IMR-90 (cell line): ENCODE results near the gene CMIP. TPM values are rescaled to one million over a fixed set of nuclear protein-coding genes. Genes with fewer than 3 reads are reported as not detected.

Source experiments
- ATAC-seq: fragments of 200-7000 bp; cut with Tn5 transposase; 2 replicates; pipeline ENCODE4 v1.9.1; 2020; ENCODE audit warnings: low read depth, mild to moderate bottlenecking, moderate library complexity
- BruUV-seq: library from RNA; stranded (reverse); fragments of 400-500 nt; replicated peaks from 2 replicates; lab custom pipeline; 2021; lab: Mats Ljungman, UMichigan
- CTCF ChIA-PET: fragments of 300-600 bp; formaldehyde crosslinking; extraction: SDS; loops from one replicate; lab custom pipeline; 2021; ENCODE audit warnings: antibody characterized with exemption; lab: Yijun Ruan, JAX
- POLR2A ChIA-PET: fragments of 300-600 bp; sonication (Branson Sonifier 250); formaldehyde crosslinking; loops from one replicate; lab custom pipeline; 2022; ENCODE audit warnings: antibody characterized with exemption; ENCODE audit not compliant: unreplicated experiment; lab: Charles Lee
- DNase-seq: peaks from one replicate; pipeline ENCODE4 v3.0.0; 2013
- H2AFZ ChIP-seq: replicated peaks from 2 replicates; pipeline ENCODE3; 2013; ENCODE audit warnings: low read length, mild to moderate bottlenecking; ENCODE audit not compliant: poor library complexity
- H2AK5ac ChIP-seq: 2 replicates; pipeline ENCODE4 v1.6.1; 2013; ENCODE audit warnings: low read depth, low read length, inconsistent platforms
- H2AK9ac ChIP-seq: replicated peaks from 2 replicates; pipeline ENCODE3; 2013; ENCODE audit warnings: mild to moderate bottlenecking, low read depth, low read length, moderate library complexity; ENCODE audit not compliant: poor library complexity
- H2BK120ac ChIP-seq: 2 replicates; pipeline ENCODE4 v1.6.1; 2013; ENCODE audit warnings: low read depth, low read length, inconsistent platforms
- H2BK15ac ChIP-seq: 3 replicates; pipeline ENCODE4 v1.6.1; 2013; ENCODE audit warnings: low read depth, low read length, inconsistent platforms
- H2BK20ac ChIP-seq: 2 replicates; pipeline ENCODE4 v1.6.1; 2013; ENCODE audit warnings: low read depth, mild to moderate bottlenecking, inconsistent platforms, low read length, moderate library complexity
- H2BK5ac ChIP-seq: 2 replicates; pipeline ENCODE4 v1.6.1; 2013; ENCODE audit warnings: mild to moderate bottlenecking, low read depth, low read length, inconsistent platforms; ENCODE audit not compliant: poor library complexity, severe bottlenecking
- H3K14ac ChIP-seq: replicated peaks from 2 replicates; pipeline ENCODE4 v1.6.1; 2013; ENCODE audit warnings: low read depth, low read length, inconsistent platforms
- H3K18ac ChIP-seq: 2 replicates; pipeline ENCODE4 v1.6.1; 2013; ENCODE audit warnings: low read depth, low read length, control low read depth
- H3K23ac ChIP-seq: 2 replicates; pipeline ENCODE4 v1.6.1; 2013; ENCODE audit warnings: low read depth, low read length, inconsistent platforms
- H3K27ac ChIP-seq: 2 replicates; pipeline ENCODE4 v1.5.1; 2013; ENCODE audit warnings: mild to moderate bottlenecking, control low read depth, low read length; ENCODE audit not compliant: insufficient read depth
- H3K27me3 ChIP-seq: 2 replicates; pipeline ENCODE4 v1.6.1; 2013; ENCODE audit warnings: low read length; ENCODE audit not compliant: control insufficient read depth, insufficient read depth
- H3K36me3 ChIP-seq: 2 replicates; pipeline ENCODE4 v1.6.1; 2013; ENCODE audit warnings: low read length, mixed read lengths; ENCODE audit not compliant: control insufficient read depth, insufficient read depth
- H3K4ac ChIP-seq: 2 replicates; pipeline ENCODE4 v1.6.1; 2013; ENCODE audit warnings: low read depth, low read length, inconsistent platforms
- H3K4me1 ChIP-seq: 2 replicates; pipeline ENCODE4 v1.6.1; 2013; ENCODE audit warnings: low read length, mixed read lengths; ENCODE audit not compliant: control insufficient read depth, insufficient read depth
- H3K4me2 ChIP-seq: 2 replicates; pipeline ENCODE4 v1.6.1; 2013; ENCODE audit warnings: low read depth, mild to moderate bottlenecking, control low read depth, low read length, moderate library complexity
- H3K4me3 ChIP-seq: 2 replicates; pipeline ENCODE4 v1.5.1; 2013; ENCODE audit warnings: low read depth, mild to moderate bottlenecking, control low read depth, low read length, moderate library complexity; ENCODE audit not compliant: insufficient read depth
- H3K56ac ChIP-seq: 2 replicates; pipeline ENCODE4 v1.6.1; 2013; ENCODE audit warnings: low read length, inconsistent platforms; ENCODE audit not compliant: insufficient read depth; ENCODE audit errors: extremely low read depth
- H3K79me1 ChIP-seq, 2 experiments: 2 replicates each; pipeline ENCODE4 v1.6.1; 2013; ENCODE audit warnings: low read length in 2 of 2, inconsistent platforms in 1 of 2, low read depth in 1 of 2
- H3K9ac ChIP-seq: 2 replicates; pipeline ENCODE4 v1.6.1; 2013; ENCODE audit warnings: low read depth, low read length, control low read depth
- H3K9me1 ChIP-seq: 2 replicates; pipeline ENCODE4 v1.6.1; 2013; ENCODE audit warnings: low read length, inconsistent platforms; ENCODE audit not compliant: insufficient read depth
- H3K9me3 ChIP-seq: 2 replicates; pipeline ENCODE4 v1.6.1; 2013; ENCODE audit warnings: low read length; ENCODE audit not compliant: control insufficient read depth, insufficient read depth
- H4K20me1 ChIP-seq: 2 replicates; pipeline ENCODE4 v1.6.1; 2013; ENCODE audit warnings: low read length, inconsistent platforms; ENCODE audit not compliant: insufficient read depth
- H4K5ac ChIP-seq: 2 replicates; pipeline ENCODE4 v1.6.1; 2013; ENCODE audit warnings: mild to moderate bottlenecking, low read depth, low read length, control low read depth
- H4K8ac ChIP-seq, 2 experiments: 2 replicates each; pipeline ENCODE4 v1.6.1; 2013; ENCODE audit warnings: low read depth in 2 of 2, low read length in 2 of 2, control low read depth in 1 of 2, inconsistent platforms in 1 of 2
- H4K91ac ChIP-seq: 2 replicates; pipeline ENCODE4 v1.6.1; 2013; ENCODE audit warnings: low read depth, low read length, inconsistent platforms; ENCODE audit not compliant: insufficient read depth
- BHLHE40 ChIP-seq: fragments of 150-350 bp; IDR thresholded peaks from 2 replicates; pipeline ENCODE4 v1.6.1; 2016; ENCODE audit warnings: mild to moderate bottlenecking, low read depth, low read length
- ELK1 ChIP-seq: fragments of 150-350 bp; IDR thresholded peaks from 2 replicates; pipeline ENCODE4 v1.6.1; 2016; ENCODE audit warnings: low read depth, mild to moderate bottlenecking, low read length, moderate library complexity, borderline replicate concordance
- FOS ChIP-seq: fragments of 150-350 bp; IDR thresholded peaks from 2 replicates; pipeline ENCODE4 v1.6.1; 2016; ENCODE audit warnings: low read depth, low read length
- NFE2L2 ChIP-seq: fragments of 150-350 bp; IDR thresholded peaks from 2 replicates; pipeline ENCODE4 v1.6.1; 2016; ENCODE audit warnings: low read depth, mild to moderate bottlenecking, low read length
- RCOR1 ChIP-seq: IDR thresholded peaks from 2 replicates; pipeline ENCODE4 v1.6.1; 2012; ENCODE audit warnings: mild to moderate bottlenecking, low read length, improper control_type of control experiment; ENCODE audit not compliant: insufficient replicate concordance
- RFX5 ChIP-seq: IDR thresholded peaks from 2 replicates; pipeline ENCODE4 v1.8.0; 2012; ENCODE audit warnings: low read depth, mild to moderate bottlenecking, low read length, moderate library complexity
- SMC3 ChIP-seq: fragments of 150-350 bp; IDR thresholded peaks from 2 replicates; pipeline ENCODE4 v1.6.1; 2016; ENCODE audit warnings: low read depth, mild to moderate bottlenecking, antibody characterized with exemption, low read length, moderate library complexity
- USF2 ChIP-seq: fragments of 150-350 bp; IDR thresholded peaks from 2 replicates; pipeline ENCODE4 v1.6.1; 2017; ENCODE audit warnings: mild to moderate bottlenecking, antibody characterized with exemption, low read length, low read depth
- WGBS, 2 experiments: methylation state at CpG; one replicate each; pipeline versions ENCODE4 v1.1.5 to v1.1.7; 2013; ENCODE audit warnings: missing lambda C conversion rate in 2 of 2; ENCODE audit not compliant: insufficient read length in 1 of 2; ENCODE audit errors: extremely low coverage in 2 of 2; 5-methylcytosine and 5-hydroxymethylcytosine counted together
- dilution Hi-C: fragments of 300-500 bp; cut with HindIII; formaldehyde crosslinking; loops from one replicate; pipeline ENCODE4 v1.14.3; 2018; ENCODE audit warnings: low sequenced_read_pairs; ENCODE audit not compliant: unreplicated experiment
- in situ Hi-C: fragments of 300-500 bp; cut with MboI; formaldehyde crosslinking; loops from 3 replicates; pipeline ENCODE4 v1.14.3; 2019; ENCODE audit warnings: low sequenced_read_pairs, inconsistent platforms, mixed read lengths
- intact Hi-C: fragments of 100-400 bp; cut with micrococcal nuclease; formaldehyde crosslinking; loops from 2 replicates; pipeline ENCODE4 v1.10.0; 2022
- polyA plus RNA-seq, 3 experiments: library from polyadenylated mRNA; depleted of rRNA; stranded (reverse); fragments of >200 nt; gene quantifications; 2 replicates each; pipeline ENCODE4 v1.2.3, GENCODE V29; 2012; ENCODE audit warnings: low replicate concordance in 1 of 3
- total RNA-seq: library from RNA; depleted of rRNA; stranded (reverse); fragments of >200 nt; gene quantifications from 2 replicates; pipeline ENCODE4 v1.2.3, GENCODE V29; 2012

The CMIP gene
- total and polyA plus RNA-seq, 2 of the 4 experiments (the other 2 are of a cell fraction), result 3.2 to 11.6 TPM

- Histone ChIP-seq H3K23ac (peak overlapping the region; percentile 40; the same call in 1 of the 2 replicates), H3K56ac (no peak overlapping the region), H3K4me2 (no peak overlapping the region; the same call in 1 of the 2 replicates), H2BK120ac (no peak overlapping the region), H2AK9ac (peak overlapping the region; percentile 47), H2BK20ac (no peak overlapping the region; the same call in 1 of the 2 replicates), H3K36me3 (peaks cover 9% of the 10 kb centered on the region; the same call in 1 of the 2 replicates), H4K5ac (no peak overlapping the region), H3K4ac (no peak overlapping the region), H3K4me3 (no peak overlapping the region), H3K9me3 (peaks cover under 1% of the 10 kb centered on the region), H3K18ac (no peak overlapping the region; the same call in 1 of the 2 replicates), H2BK15ac (no peak overlapping the region), H3K9me1 (peaks cover 8% of the 10 kb centered on the region), H3K14ac (no peak overlapping the region), H3K27ac (0 out of 2 replicates have a peak overlapping the region, but pooled peaks have one; percentile 3), H2AFZ (peak overlapping the region; percentile 14), H3K27me3 (no peaks in the 10 kb centered on the region), H4K20me1 (peaks cover 36% of the 10 kb centered on the region), H2AK5ac (no peak overlapping the region), H4K91ac (no peak overlapping the region), H2BK5ac (no peak overlapping the region), H3K79me1 (peaks cover 20 to 36% of the 10 kb centered on the region in 2 experiments), H3K9ac (no peak overlapping the region), H3K4me1 (peaks cover 17% of the 10 kb centered on the region), H4K8ac (no peak overlapping the region)
- intact Hi-C loops, result no loop called here
- TF ChIP-seq BHLHE40, result no peak
- TF ChIP-seq USF2, result no peak
- no peak for TF ChIP-seq RFX5
- TF ChIP-seq SMC3, result no peak
- no peak for TF ChIP-seq RCOR1
- TF ChIP-seq ELK1, result no peak
- TF ChIP-seq FOS, result no peak
- no peak for TF ChIP-seq NFE2L2
- DNase-seq, result no peak
- no CpG with 5 or more reads among the region's 19 CpGs for WGBS, 2 experiments
- peak; percentile 19; the same call in 1 of the 2 replicates for ATAC-seq
- dilution Hi-C loops, result no loop called here
- no TSS peak for BruUV-seq
- POLR2A ChIA-PET, result no interaction called here
- in situ Hi-C loops, result no loop called here
- CTCF ChIA-PET, result no interaction called here
These were observed 207.4 kb downstream of the CMIP start for GRCh38 chr16:81651758-81652718.
